K562 (cell line): Measurements from ENCODE around the gene AGBL1. TPM values are rescaled to one million over a fixed set of nuclear protein-coding genes. Genes with fewer than 3 reads are reported as not detected.

Experiments
- ATAC-seq: fragments of 200-7000 bp; cut with Tn5 transposase; 3 replicates; pipeline ENCODE4 v1.9.1; 2020; ENCODE audit warnings: moderate library complexity
- BruUV-seq: library from RNA; stranded (reverse); fragments of 400-500 nt; replicated peaks from 2 replicates; lab custom pipeline; 2021; lab: Mats Ljungman, UMichigan
- CTCF ChIA-PET: fragments of 300-600 bp; formaldehyde crosslinking; extraction: SDS; loops from one replicate; lab custom pipeline; 2021; ENCODE audit warnings: low intra/inter-chr PET ratio; lab: Yijun Ruan, JAX
- POLR2A ChIA-PET: fragments of 300-600, 350-650 bp; sonication (Branson Sonifier 250); formaldehyde crosslinking; extraction: SDS; loops from one replicate; lab custom pipeline; 2021; ENCODE audit warnings: antibody characterized with exemption, inconsistent platforms; lab: Yijun Ruan, JAX
- DNase-seq, 4 experiments: peaks; one replicate each; pipeline versions ENCODE4 v3.0.0 to v3.0.0-alpha.2; 2011 to 2018; ENCODE audit warnings: low spot score in 3 of 4, mixed read lengths in 3 of 4; ENCODE audit errors: extremely low read depth in 1 of 4
- FAIRE-seq: peaks from 2 replicates; lab custom pipeline; 2011; peaks lifted over from hg19 to GRCh38; lab: Jason Lieb, UNC
- H2AFZ ChIP-seq: 2 replicates; pipeline ENCODE4 v1.6.0; 2011; ENCODE audit warnings: low read depth, low read length, control low read depth, inconsistent platforms
- H3K27ac ChIP-seq: fragments of 200-600 bp; 3 replicates; pipeline ENCODE4 v1.8.0; 2011; ENCODE audit warnings: low read depth, mild to moderate bottlenecking, control low read depth, inconsistent platforms, low read length, moderate library complexity, mixed read lengths; ENCODE audit errors: extremely low read depth
- H3K27me3 ChIP-seq, 2 experiments: fragments of 300-600 bp in 1 of 2; 2 replicates in 1 of 2; 3 replicates in 1 of 2; pipeline versions ENCODE4 v1.6.0 to v1.8.0; 2011; ENCODE audit warnings: inconsistent platforms in 2 of 2, low read length in 2 of 2, mild to moderate bottlenecking in 1 of 2, mixed read lengths in 1 of 2, moderate library complexity in 1 of 2; ENCODE audit not compliant: control insufficient read depth in 2 of 2, insufficient read depth in 2 of 2
- H3K36me3 ChIP-seq: fragments of 300-600 bp; 3 replicates; pipeline ENCODE4 v1.8.0; 2011; ENCODE audit warnings: mild to moderate bottlenecking, low read length, inconsistent platforms; ENCODE audit not compliant: control insufficient read depth, insufficient read depth
- H3K4me1 ChIP-seq, 2 experiments: fragments of 200-600 bp in 1 of 2; replicated peaks in 1 of 2; 2 replicates in 1 of 2; 3 replicates in 1 of 2; pipeline versions ENCODE4 v1.5.1 to v1.8.0; 2011; ENCODE audit warnings: inconsistent platforms in 2 of 2, low read length in 2 of 2, mild to moderate bottlenecking in 1 of 2, mixed read lengths in 1 of 2, moderate library complexity in 1 of 2; ENCODE audit not compliant: control insufficient read depth in 2 of 2, insufficient read depth in 2 of 2
- H3K4me2 ChIP-seq: 2 replicates; pipeline ENCODE4 v1.6.1; 2011; ENCODE audit warnings: low read length, control low read depth, inconsistent platforms, mixed read lengths; ENCODE audit not compliant: insufficient read depth
- H3K4me3 ChIP-seq: fragments of 200-600 bp; sonication (generic), shearing (Covaris generic); 2 replicates; pipeline ENCODE4 v1.5.1; 2016; ENCODE audit warnings: control low read depth, inconsistent platforms
- H3K79me2 ChIP-seq: fragments of 200-600 bp; 3 replicates; pipeline ENCODE4 v1.8.0; 2011; ENCODE audit warnings: low read length, inconsistent platforms; ENCODE audit not compliant: control insufficient read depth, insufficient read depth
- H3K9ac ChIP-seq, 2 experiments: 2 replicates each; pipeline versions ENCODE4 v1.6.0 to v1.6.1; 2011; ENCODE audit warnings: low read depth in 2 of 2, low read length in 2 of 2, control low read depth in 1 of 2, inconsistent platforms in 1 of 2, mild to moderate bottlenecking in 1 of 2, mixed read lengths in 1 of 2; ENCODE audit not compliant: insufficient read depth in 1 of 2
- H3K9me1 ChIP-seq: one replicate; pipeline ENCODE4 v1.6.0; 2011; ENCODE audit warnings: inconsistent platforms, mild to moderate bottlenecking, low read length, moderate library complexity; ENCODE audit not compliant: control insufficient read depth, insufficient read depth
- H3K9me3 ChIP-seq: replicated peaks from 2 replicates; pipeline ENCODE4 v1.5.1; 2011; ENCODE audit warnings: low read depth, low read length, inconsistent platforms; ENCODE audit not compliant: control insufficient read depth, insufficient read depth
- H4K20me1 ChIP-seq: replicated peaks from 2 replicates; pipeline ENCODE4 v1.6.1; 2011; ENCODE audit warnings: low read length, inconsistent platforms, mixed read lengths; ENCODE audit not compliant: control insufficient read depth, insufficient read depth
- ARID2 ChIP-seq: fragments of 450-650 bp; IDR thresholded peaks from 2 replicates; pipeline ENCODE4 v1.6.1; 2017; ENCODE audit warnings: antibody characterized with exemption, mild to moderate bottlenecking
- CEBPB ChIP-seq: fragments of 450-650 bp; IDR thresholded peaks from 2 replicates; pipeline ENCODE4 v1.6.1; 2016; ENCODE audit warnings: missing genetic modification characterization, missing compliant biosample characterization
- CEBPG ChIP-seq, 3 experiments: fragments of 200-800 bp in 1 of 3; sonication (Bioruptor generic) in 1 of 3; sonication (generic) in 1 of 3; formaldehyde crosslinking in 1 of 3; IDR thresholded peaks in 2 of 3; conservative IDR thresholded peaks in 1 of 3; 2 replicates each; pipeline versions ENCODE4 v1.6.1 to v1.8.0; 2016 to 2022; ENCODE audit warnings: missing compliant biosample characterization in 2 of 3, missing genetic modification characterization in 2 of 3, mild to moderate bottlenecking in 1 of 3, missing genetic modification reagents in 1 of 3
- ETV1 ChIP-seq: fragments of 450-650 bp; conservative IDR thresholded peaks from 2 replicates; pipeline ENCODE4 v1.6.1; 2016; ENCODE audit warnings: missing genetic modification characterization, control low read depth, low read depth, missing compliant biosample characterization
- FOXO4 ChIP-seq: fragments of 450-650 bp; formaldehyde crosslinking; IDR thresholded peaks from 2 replicates; pipeline ENCODE4 v1.4.0; 2020; ENCODE audit warnings: mild to moderate bottlenecking, moderate library complexity
- MTA1 ChIP-seq: fragments of 450-650 bp; IDR thresholded peaks from 2 replicates; pipeline ENCODE4 v1.6.1; 2017; ENCODE audit warnings: borderline replicate concordance
- NEUROD1 ChIP-seq: fragments of 150-350 bp; IDR thresholded peaks from 2 replicates; pipeline ENCODE4 v1.6.1; 2014; ENCODE audit warnings: borderline replicate concordance, low read length, low read depth; ENCODE audit not compliant: partially characterized antibody
- SIX5 ChIP-seq, 2 experiments: IDR thresholded peaks; 2 replicates each; pipeline ENCODE4 v1.6.1; 2011; ENCODE audit warnings: low read length in 2 of 2, borderline replicate concordance in 1 of 2, low read depth in 1 of 2, mild to moderate bottlenecking in 1 of 2, moderate library complexity in 1 of 2; ENCODE audit not compliant: insufficient read depth in 1 of 2
- WHSC1 ChIP-seq: IDR thresholded peaks from one replicate; pipeline ENCODE4 v1.6.1; 2012; ENCODE audit warnings: low read length, control low read depth, inconsistent platforms
- ZNF140 ChIP-seq: fragments of 250-450 bp; sonication (Bioruptor Pico); IDR thresholded peaks from 2 replicates; pipeline ENCODE4 v1.8.0; 2021; ENCODE audit warnings: moderate library complexity, mild to moderate bottlenecking, inconsistent platforms
- ZNF764 ChIP-seq: fragments of 250-450 bp; sonication (Bioruptor Pico); IDR thresholded peaks from 2 replicates; pipeline ENCODE4 v1.4.0; 2020; ENCODE audit warnings: low read depth, mild to moderate bottlenecking, moderate library complexity
- ZNF79 ChIP-seq: fragments of 250-450 bp; sonication (Bioruptor Pico); IDR thresholded peaks from 2 replicates; pipeline ENCODE4 v1.4.0; 2020; ENCODE audit warnings: low read depth, mild to moderate bottlenecking, moderate library complexity
- WGBS: fragments of 100-300 bp; shearing (Covaris generic); methylation state at CpG from one replicate; pipeline ENCODE4 v1.1.6; 2016; ENCODE audit warnings: low coverage, mixed read lengths; ENCODE audit not compliant: insufficient coverage; ENCODE audit errors: missing lambda C conversion rate; 5-methylcytosine and 5-hydroxymethylcytosine counted together
- in situ Hi-C: fragments of 300-500 bp; cut with MboI; formaldehyde crosslinking; loops from 4 replicates; pipeline ENCODE4 v1.15.0; 2018; ENCODE audit warnings: inconsistent platforms, mixed read lengths
- intact Hi-C: fragments of 100-400 bp; cut with micrococcal nuclease; formaldehyde crosslinking; loops from 2 replicates; pipeline ENCODE4 v1.14.2; 2022
- polyA plus RNA-seq, 8 experiments: library from polyadenylated mRNA; depleted of rRNA in 4 of 8; stranded (reverse) in 5 of 8; unstranded in 3 of 8; fragments of >200 nt; fragmentation: Nextera tagmentation in 2 of 8; fragmentation: Illumina TruSeq in 1 of 8; extraction: Ambion mirVana in 2 of 8; extraction: Trizol in 1 of 8; gene quantifications; 2 replicates each; pipeline versions ENCODE4 v1.2.1 to v1.2.3, GENCODE V29; 2011 to 2014; ENCODE audit warnings: inconsistent platforms in 1 of 8, missing spikeins in 1 of 8
- total RNA-seq, 7 experiments: library from RNA; depleted of rRNA in 6 of 7; stranded (reverse); fragments of >200 nt in 6 of 7; fragmentation: Illumina TruSeq in 2 of 7; extraction: Trizol in 2 of 7; gene quantifications; 2 replicates each; pipeline versions ENCODE4 v1.2.1 to v1.2.3, GENCODE V29; 2011 to 2021; ENCODE audit warnings: low replicate concordance in 1 of 7
- TF ChIP-seq, protein P1 (sequence below), 2 experiments: fragments of 450-650 bp; conservative IDR thresholded peaks; 2 replicates each; pipeline ENCODE4 v1.6.1; 2017; ENCODE audit warnings: mild to moderate bottlenecking in 2 of 2, moderate library complexity in 2 of 2

Gene AGBL1
- total and polyA plus RNA-seq, 9 of the 15 experiments (the other 6 are each of a cell fraction or from before 2014, with no cell fraction given), result not detected

- Histone ChIP-seq H3K4me2 (no peak overlapping the region), H3K36me3 (no peaks in the 10 kb centered on the region)
- in situ Hi-C loops, result no loop called here
- TF ChIP-seq SIX5 (IDR thresholded peaks at IDR 0.05; ENCODE audit: borderline replicate concordance in 1 of 2, insufficient read depth in 1 of 2, low read depth in 1 of 2, low read length in 2 of 2) (no peak), ARID2 (no peak), ZNF79 (CRISPR knock-in tag) (no peak), WHSC1 (no peak), CEBPB (no peak), ZNF140 (CRISPR knock-in tag) (no peak), NEUROD1 (no peak), ETV1 (tag) (no peak), ZNF764 (no peak), MTA1 (no peak), FOXO4 (CRISPR knock-in tag) (no peak), CEBPG (CRISPR knock-in tag; IDR thresholded peaks at IDR 0.05) (no peak), CEBPG (tag; conservative IDR thresholded peaks at IDR 0.05 in 1 of 2, IDR thresholded peaks at IDR 0.05 in 1 of 2) (no peak)
- TF ChIP-seq, protein P1, sequence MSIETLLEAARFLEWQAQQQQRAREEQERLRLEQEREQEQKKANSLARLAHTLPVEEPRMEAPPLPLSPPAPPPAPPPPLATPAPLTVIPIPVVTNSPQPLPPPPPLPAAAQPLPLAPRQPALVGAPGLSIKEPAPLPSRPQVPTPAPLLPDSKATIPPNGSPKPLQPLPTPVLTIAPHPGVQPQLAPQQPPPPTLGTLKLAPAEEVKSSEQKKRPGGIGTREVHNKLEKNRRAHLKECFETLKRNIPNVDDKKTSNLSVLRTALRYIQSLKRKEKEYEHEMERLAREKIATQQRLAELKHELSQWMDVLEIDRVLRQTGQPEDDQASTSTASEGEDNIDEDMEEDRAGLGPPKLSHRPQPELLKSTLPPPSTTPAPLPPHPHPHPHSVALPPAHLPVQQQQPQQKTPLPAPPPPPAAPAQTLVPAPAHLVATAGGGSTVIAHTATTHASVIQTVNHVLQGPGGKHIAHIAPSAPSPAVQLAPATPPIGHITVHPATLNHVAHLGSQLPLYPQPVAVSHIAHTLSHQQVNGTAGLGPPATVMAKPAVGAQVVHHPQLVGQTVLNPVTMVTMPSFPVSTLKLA (conservative IDR thresholded peaks at IDR 0.05), result no peak
- TF ChIP-seq, all 486 proteins: peak for 0
- ChIA-PET CTCF (no interaction called here), POLR2A (no interaction called here)
- ATAC-seq (no peak), FAIRE-seq (no peak), DNase-seq (no peak)
- no peak overlapping the region for H3K9ac ChIP-seq
- H3K27me3 ChIP-seq, result no peaks in the 10 kb centered on the region
- intact Hi-C loops, result no loop called here
- no peaks in the 10 kb centered on the region for H3K9me3 ChIP-seq
- H2AFZ ChIP-seq, result no peak overlapping the region
- H3K79me2 ChIP-seq, result no peaks in the 10 kb centered on the region
- WGBS, result 4% methylated on average over 3 of the region's 3 CpGs
- no peaks in the 10 kb centered on the region for H4K20me1 ChIP-seq
- no peak overlapping the region for H3K27ac ChIP-seq
- BruUV-seq, result no TSS peak
- H3K9me1 ChIP-seq, result no peaks in the 10 kb centered on the region
- no peak overlapping the region for H3K4me3 ChIP-seq
- no peaks in the 10 kb centered on the region for H3K4me1 ChIP-seq
Measured at GRCh38 chr15:86802244-86802643, 722.6 kb downstream of the AGBL1 start.
